GM21786 (cell line): ENCODE results near the gene TRIM38.
"Not testable (repeated sequence)": the region's sequence is repeated elsewhere in the genome, so short reads cannot be mapped to it uniquely, and the experiment has no call there.

ENCODE experiments used
- ATAC-seq: cut with Tn5 transposase; IDR thresholded peaks from one replicate; pipeline ENCODE4 v1.9.1; 2021; ENCODE audit not compliant: unreplicated experiment

The TRIM38 gene

DNA sequence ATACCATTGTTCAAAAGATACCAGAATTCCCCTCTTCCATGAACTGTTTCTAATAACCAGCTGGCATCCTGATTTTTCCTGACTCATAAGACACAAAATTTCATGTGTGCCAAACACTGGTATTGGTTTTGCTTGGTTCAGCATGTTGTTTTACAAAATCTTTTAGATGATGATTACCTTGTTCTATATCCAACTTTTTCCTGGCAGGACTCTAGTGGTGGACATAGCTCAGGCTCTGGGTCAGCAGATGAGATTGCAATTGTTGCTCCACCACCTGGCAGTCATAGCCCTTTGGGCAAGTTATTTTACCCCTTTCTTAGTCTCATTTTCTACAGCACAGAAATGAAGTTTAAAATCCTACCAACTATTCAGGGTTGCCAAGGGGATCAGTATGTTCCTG, 6.2 kb downstream of the TRIM38 start:
- ATAC-seq, result no peak

DNA sequence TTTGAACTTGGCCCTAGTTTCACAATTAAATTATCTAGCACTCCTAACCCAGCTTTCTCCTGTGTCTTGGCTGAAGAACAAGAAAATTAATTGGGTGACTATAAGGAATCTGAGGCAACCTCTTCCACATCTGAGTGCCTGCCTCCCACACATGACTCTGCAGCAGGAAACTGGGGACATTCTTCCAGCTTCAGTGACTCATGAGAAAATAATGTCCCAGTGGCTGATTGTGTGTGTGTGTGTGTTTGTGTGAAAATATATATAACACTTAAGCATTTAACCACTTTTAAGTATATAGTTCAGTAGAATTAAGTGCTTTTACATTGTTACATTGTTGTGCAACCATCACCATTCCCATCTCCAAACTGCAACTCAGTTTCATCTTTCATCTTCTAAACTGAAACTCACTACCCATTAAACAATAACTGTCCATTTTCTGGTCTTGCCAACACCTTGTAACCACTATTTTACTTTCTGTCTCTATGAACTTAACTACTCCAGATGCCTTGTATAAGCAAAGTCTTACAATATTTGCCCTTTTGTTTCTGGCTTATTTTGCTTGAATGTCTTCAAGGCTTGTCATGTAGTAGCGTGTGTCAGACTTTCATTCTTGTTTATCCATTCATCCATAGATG, 8.7 kb downstream of the TRIM38 start:
- peak; percentile 42 for ATAC-seq

- ATAC-seq, result no peak
Measured at GRCh38 chr6:25972128-25972527, 9.5 kb downstream of the TRIM38 start.

- no peak for ATAC-seq
Measured at GRCh38 chr6:25972902-25973301, 10.3 kb downstream of the TRIM38 start.

- ATAC-seq, result no peak
Measured at GRCh38 chr6:25973923-25974555, 11.4 kb downstream of the TRIM38 start.

- ATAC-seq, result no peak
Measured at GRCh38 chr6:25975923-25976560, 13.4 kb downstream of the TRIM38 start.

DNA sequence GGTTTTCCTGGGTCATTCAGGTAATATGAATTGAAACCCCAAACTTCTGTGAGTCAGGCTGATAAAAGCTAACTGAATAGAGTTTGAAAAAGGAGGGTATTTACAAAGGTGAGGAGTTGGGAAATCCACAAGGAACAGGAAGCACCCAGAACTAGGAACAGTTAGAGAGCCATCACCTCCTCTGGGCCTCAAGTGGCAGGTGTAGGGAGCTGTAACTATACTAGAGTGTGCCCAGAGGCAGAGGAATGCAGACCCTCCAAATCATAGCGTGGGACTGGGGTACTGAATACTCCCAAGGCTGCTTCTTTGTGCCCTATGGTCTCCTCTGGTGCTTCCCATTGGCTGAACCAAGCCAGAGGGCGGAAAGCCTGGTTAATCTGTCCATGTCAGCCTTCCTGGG, 18.3 kb downstream of the TRIM38 start:
- ATAC-seq, result no peak

GRCh38 chr6:25981568-25982263, 19.1 kb downstream of the TRIM38 start:
- no peak for ATAC-seq

GRCh38 chr6:25984265-25984664, 21.7 kb downstream of the TRIM38 start:
- ATAC-seq, result no peak

DNA sequence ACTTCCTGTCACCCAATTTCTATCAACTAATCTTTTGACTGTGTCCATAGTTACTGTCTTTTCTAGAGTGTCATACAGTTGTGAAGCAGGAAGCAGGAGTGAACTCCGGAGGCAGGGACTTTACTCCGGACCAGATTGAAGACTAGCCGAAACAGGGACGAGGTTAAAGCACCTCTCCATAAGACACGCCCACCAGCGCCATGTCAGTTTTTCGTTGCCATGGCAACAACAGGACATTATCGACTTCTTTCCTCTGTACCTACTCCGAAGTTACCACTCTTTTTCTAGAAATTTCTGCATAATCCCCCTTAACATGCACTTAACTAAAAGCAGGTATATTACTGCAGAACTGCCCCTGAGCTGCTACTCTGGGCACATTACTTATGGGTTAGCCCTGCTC, 25.2 kb downstream of the TRIM38 start:
- no peak for ATAC-seq

- ATAC-seq, result no peak
Measured at GRCh38 chr6:25990172-25990873, 27.7 kb downstream of the TRIM38 start.

GRCh38 chr6:25991785-25992412, 29.3 kb downstream of the TRIM38 start:
- peak; percentile 56 for ATAC-seq

- ATAC-seq, result peak; percentile 71
Measured at GRCh38 chr6:25992413-25993340, 30.1 kb downstream of the TRIM38 start.

- ATAC-seq, result not testable (repeated sequence)
Measured at GRCh38 chr6:25993341-25993684, 30.7 kb downstream of the TRIM38 start.

GRCh38 chr6:25995507-25995906, 32.9 kb downstream of the TRIM38 start:
- no peak for ATAC-seq

- ATAC-seq, result no peak
Measured at GRCh38 chr6:25997921-25998320, 35.3 kb downstream of the TRIM38 start.

GRCh38 chr6:25998379-25998778, 35.8 kb downstream of the TRIM38 start:
- no peak for ATAC-seq

DNA sequence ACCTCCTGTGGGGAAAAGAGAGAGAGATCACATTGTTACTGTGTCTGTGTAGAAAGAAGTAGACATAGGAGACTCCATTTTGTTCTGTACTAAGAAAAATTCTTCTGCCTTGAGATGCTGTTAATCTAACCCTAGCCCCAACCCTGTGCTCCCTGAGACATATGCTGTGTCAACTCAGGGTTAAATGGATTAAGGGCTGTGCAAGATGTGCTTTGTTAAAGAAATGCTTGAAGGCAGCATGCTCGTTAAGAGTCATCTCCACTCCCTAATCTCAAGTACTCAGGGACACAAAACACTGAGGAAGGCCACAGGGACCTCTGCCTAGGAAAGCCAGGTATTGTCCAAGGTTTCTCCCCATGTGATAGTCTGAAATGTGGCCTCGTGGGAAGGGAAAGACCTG, 36.6 kb downstream of the TRIM38 start:
- not testable (repeated sequence) for ATAC-seq

- ATAC-seq, result no peak
Measured at GRCh38 chr6:26000366-26001144, 38.0 kb downstream of the TRIM38 start.
